ENCODE results near the gene SSPN.
A peak's percentile ranks its signal among the peaks of the same experiment; 100 is the strongest.

SSPN gene

GRCh38 chr12:26268841-26269561 is 73.6 kb downstream of the SSPN start:
- peak in 1 of 3 experiments; percentile 10 for DNase-seq

- no peak for DNase-seq
Measured at GRCh38 chr12:26269562-26270284, 74.3 kb downstream of the SSPN start.

GRCh38 chr12:26271024-26271423 is 75.7 kb downstream of the SSPN start:
- no peak for DNase-seq

GRCh38 chr12:26271889-26272492 is 76.6 kb downstream of the SSPN start:
- no peak for DNase-seq

- DNase-seq: no peak
Measured at GRCh38 chr12:26272851-26273250, 77.5 kb downstream of the SSPN start.

- DNase-seq: no peak
Measured at GRCh38 chr12:26273811-26274210, 78.4 kb downstream of the SSPN start.

- DNase-seq: peak in 1 of 3 experiments; percentile 46
Measured at GRCh38 chr12:26274441-26275312, 79.3 kb downstream of the SSPN start.

- no peak for DNase-seq
Measured at GRCh38 chr12:26275313-26276131, 80.1 kb downstream of the SSPN start.

- DNase-seq: no peak
Measured at GRCh38 chr12:26276709-26277108, 81.3 kb downstream of the SSPN start.

GRCh38 chr12:26277506-26278246 is 82.3 kb downstream of the SSPN start:
- no peak for DNase-seq

- no peak for DNase-seq
Measured at GRCh38 chr12:26278266-26278665, 82.9 kb downstream of the SSPN start.

- DNase-seq: no peak
Measured at GRCh38 chr12:26278666-26279065, 83.3 kb downstream of the SSPN start.

GRCh38 chr12:26279091-26279490 is 83.7 kb downstream of the SSPN start:
- DNase-seq: no peak

- DNase-seq: no peak
Measured at GRCh38 chr12:26279908-26280307, 84.5 kb downstream of the SSPN start.

- no peak for DNase-seq
Measured at GRCh38 chr12:26280869-26281268, 85.5 kb downstream of the SSPN start.

GRCh38 chr12:26281320-26281719 is 85.9 kb downstream of the SSPN start:
- no peak for DNase-seq

- no peak for DNase-seq
Measured at GRCh38 chr12:26282339-26282940, 87.1 kb downstream of the SSPN start.

GRCh38 chr12:26283046-26283445 is 87.7 kb downstream of the SSPN start:
- DNase-seq: no peak

GRCh38 chr12:26283617-26284016 is 88.2 kb downstream of the SSPN start:
- no peak for DNase-seq

- no peak for DNase-seq
Measured at GRCh38 chr12:26285401-26285800, 90.0 kb downstream of the SSPN start.

- no peak for DNase-seq
Measured at GRCh38 chr12:26286186-26286585, 90.8 kb downstream of the SSPN start.
